Stimulated activated CD4-positive, alpha-beta T cell treated with anti-CD3 and anti-CD28 coated beads, TNF-alpha, amount 100 ng/mL, for 48 hours (primary cell): ENCODE data around the gene SWI5.
"Not testable (repeated sequence)": the region's sequence is repeated elsewhere in the genome, so short reads cannot be mapped to it uniquely, and the experiment has no call there.

Source experiments
- DNase-seq, 3 donors: peaks; one replicate each; pipeline ENCODE4 v3.0.0-alpha.2; 2020; ENCODE audit warnings: low read depth in 3 of 3

Gene SWI5

GRCh38 chr9:128279088-128280073 lies 3.3 kb downstream of the SWI5 start:
- DNase-seq = not testable (repeated sequence)

GRCh38 chr9:128280084-128280622 lies 4.1 kb downstream of the SWI5 start:
- no peak for DNase-seq

GRCh38 chr9:128282500-128282899 lies 6.4 kb downstream of the SWI5 start:
- no peak for DNase-seq

- no peak for DNase-seq
Observed at GRCh38 chr9:128285033-128285784, 9.1 kb downstream of the SWI5 start.

- DNase-seq = no peak
Observed at GRCh38 chr9:128286440-128286839, 10.4 kb downstream of the SWI5 start.

- DNase-seq = no peak
Observed at GRCh38 chr9:128288273-128289004, 12.4 kb downstream of the SWI5 start.

- no peak for DNase-seq
Observed at GRCh38 chr9:128292009-128292408, 15.9 kb downstream of the SWI5 start.

- no peak for DNase-seq
Observed at GRCh38 chr9:128293091-128293490, 17.0 kb downstream of the SWI5 start.

- no peak for DNase-seq
Observed at GRCh38 chr9:128294142-128294541, 18.1 kb downstream of the SWI5 start.

GRCh38 chr9:128296340-128297220 lies 20.5 kb downstream of the SWI5 start:
- DNase-seq = no peak

- no peak for DNase-seq
Observed at GRCh38 chr9:128297221-128297773, 21.2 kb downstream of the SWI5 start.

GRCh38 chr9:128298535-128299482 lies 22.7 kb downstream of the SWI5 start:
- DNase-seq = no peak

- no peak for DNase-seq
Observed at GRCh38 chr9:128304136-128304970, 28.3 kb downstream of the SWI5 start.

GRCh38 chr9:128304971-128305288 lies 28.9 kb downstream of the SWI5 start:
- DNase-seq = no peak

GRCh38 chr9:128309551-128309950 lies 33.5 kb downstream of the SWI5 start:
- DNase-seq = no peak

GRCh38 chr9:128310461-128310860 lies 34.4 kb downstream of the SWI5 start:
- no peak for DNase-seq

- DNase-seq = no peak
Observed at GRCh38 chr9:128314697-128315096, 38.6 kb downstream of the SWI5 start.

- no peak for DNase-seq
Observed at GRCh38 chr9:128316421-128316820, 40.3 kb downstream of the SWI5 start.

- DNase-seq = no peak
Observed at GRCh38 chr9:128317629-128318028, 41.6 kb downstream of the SWI5 start.
